ENCODE results near the gene DLG1.

- no peak for TF ChIP-seq POLR2A (IDR thresholded peaks at IDR 0.05)
- TF ChIP-seq CTCF (IDR thresholded peaks at IDR 0.05): no peak
Measured at GRCh38 chr3:197111685-197112084, 186.7 kb downstream of the DLG1 start.
